Measurements from ENCODE around the gene TRIM52. TPM values are rescaled to one million over a fixed set of nuclear protein-coding genes. Genes with fewer than 3 reads are reported as not detected.

TRIM52 gene
- total and polyA plus RNA-seq, 2 of the 13 experiments (the other 11 are each of a cell fraction or from before 2014, with no cell fraction given) = 7.2 to 11.6 TPM

DNA sequence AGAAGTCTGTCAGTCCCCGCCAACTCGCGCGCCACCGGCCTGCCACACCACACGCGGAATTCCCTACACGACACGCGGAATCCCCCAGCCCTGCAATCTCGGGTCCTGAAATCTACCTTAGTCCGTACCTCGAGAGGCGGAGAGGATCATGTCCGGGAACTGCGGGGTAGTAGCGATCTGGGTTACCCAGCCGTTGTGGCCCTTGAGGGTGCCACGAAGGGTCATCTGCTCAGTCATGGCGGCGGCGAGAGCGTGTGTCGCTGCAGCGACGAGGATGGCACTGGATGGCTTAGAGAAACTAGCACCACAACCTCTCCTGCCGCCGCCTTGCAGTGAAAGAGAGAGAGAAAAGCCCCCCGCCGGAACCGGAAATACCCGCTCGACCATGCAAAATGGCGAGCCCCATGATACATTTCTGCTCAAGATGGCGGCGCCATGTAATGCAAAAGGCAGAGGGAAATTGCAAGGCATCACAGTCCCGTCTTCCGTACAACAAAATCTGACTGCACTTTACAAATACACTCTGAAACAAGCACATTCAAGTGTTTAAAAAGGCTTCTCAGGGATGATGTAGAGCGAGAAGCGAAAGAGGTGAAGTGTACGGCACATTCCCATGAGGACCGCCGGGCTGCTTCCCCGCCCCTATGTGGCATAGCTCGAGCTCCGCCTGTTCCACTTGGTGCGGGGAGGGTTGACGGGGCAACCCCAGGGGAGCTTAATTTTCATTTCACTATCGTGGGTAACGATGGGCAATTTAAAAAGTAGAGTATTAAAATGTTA is 17.2 kb downstream of the TRIM52 start, which contains the start of gene RACK1 (continued):
- TF ChIP-seq, protein P1, sequence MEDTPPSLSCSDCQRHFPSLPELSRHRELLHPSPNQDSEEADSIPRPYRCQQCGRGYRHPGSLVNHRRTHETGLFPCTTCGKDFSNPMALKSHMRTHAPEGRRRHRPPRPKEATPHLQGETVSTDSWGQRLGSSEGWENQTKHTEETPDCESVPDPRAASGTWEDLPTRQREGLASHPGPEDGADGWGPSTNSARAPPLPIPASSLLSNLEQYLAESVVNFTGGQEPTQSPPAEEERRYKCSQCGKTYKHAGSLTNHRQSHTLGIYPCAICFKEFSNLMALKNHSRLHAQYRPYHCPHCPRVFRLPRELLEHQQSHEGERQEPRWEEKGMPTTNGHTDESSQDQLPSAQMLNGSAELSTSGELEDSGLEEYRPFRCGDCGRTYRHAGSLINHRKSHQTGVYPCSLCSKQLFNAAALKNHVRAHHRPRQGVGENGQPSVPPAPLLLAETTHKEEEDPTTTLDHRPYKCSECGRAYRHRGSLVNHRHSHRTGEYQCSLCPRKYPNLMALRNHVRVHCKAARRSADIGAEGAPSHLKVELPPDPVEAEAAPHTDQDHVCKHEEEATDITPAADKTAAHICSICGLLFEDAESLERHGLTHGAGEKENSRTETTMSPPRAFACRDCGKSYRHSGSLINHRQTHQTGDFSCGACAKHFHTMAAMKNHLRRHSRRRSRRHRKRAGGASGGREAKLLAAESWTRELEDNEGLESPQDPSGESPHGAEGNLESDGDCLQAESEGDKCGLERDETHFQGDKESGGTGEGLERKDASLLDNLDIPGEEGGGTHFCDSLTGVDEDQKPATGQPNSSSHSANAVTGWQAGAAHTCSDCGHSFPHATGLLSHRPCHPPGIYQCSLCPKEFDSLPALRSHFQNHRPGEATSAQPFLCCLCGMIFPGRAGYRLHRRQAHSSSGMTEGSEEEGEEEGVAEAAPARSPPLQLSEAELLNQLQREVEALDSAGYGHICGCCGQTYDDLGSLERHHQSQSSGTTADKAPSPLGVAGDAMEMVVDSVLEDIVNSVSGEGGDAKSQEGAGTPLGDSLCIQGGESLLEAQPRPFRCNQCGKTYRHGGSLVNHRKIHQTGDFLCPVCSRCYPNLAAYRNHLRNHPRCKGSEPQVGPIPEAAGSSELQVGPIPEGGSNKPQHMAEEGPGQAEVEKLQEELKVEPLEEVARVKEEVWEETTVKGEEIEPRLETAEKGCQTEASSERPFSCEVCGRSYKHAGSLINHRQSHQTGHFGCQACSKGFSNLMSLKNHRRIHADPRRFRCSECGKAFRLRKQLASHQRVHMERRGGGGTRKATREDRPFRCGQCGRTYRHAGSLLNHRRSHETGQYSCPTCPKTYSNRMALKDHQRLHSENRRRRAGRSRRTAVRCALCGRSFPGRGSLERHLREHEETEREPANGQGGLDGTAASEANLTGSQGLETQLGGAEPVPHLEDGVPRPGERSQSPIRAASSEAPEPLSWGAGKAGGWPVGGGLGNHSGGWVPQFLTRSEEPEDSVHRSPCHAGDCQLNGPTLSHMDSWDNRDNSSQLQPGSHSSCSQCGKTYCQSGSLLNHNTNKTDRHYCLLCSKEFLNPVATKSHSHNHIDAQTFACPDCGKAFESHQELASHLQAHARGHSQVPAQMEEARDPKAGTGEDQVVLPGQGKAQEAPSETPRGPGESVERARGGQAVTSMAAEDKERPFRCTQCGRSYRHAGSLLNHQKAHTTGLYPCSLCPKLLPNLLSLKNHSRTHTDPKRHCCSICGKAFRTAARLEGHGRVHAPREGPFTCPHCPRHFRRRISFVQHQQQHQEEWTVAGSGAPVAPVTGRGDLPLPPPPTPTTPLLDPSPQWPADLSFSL (CRISPR knock-in tag; IDR thresholded peaks at IDR 0.05) = no peak
- TF ChIP-seq, protein P2, sequence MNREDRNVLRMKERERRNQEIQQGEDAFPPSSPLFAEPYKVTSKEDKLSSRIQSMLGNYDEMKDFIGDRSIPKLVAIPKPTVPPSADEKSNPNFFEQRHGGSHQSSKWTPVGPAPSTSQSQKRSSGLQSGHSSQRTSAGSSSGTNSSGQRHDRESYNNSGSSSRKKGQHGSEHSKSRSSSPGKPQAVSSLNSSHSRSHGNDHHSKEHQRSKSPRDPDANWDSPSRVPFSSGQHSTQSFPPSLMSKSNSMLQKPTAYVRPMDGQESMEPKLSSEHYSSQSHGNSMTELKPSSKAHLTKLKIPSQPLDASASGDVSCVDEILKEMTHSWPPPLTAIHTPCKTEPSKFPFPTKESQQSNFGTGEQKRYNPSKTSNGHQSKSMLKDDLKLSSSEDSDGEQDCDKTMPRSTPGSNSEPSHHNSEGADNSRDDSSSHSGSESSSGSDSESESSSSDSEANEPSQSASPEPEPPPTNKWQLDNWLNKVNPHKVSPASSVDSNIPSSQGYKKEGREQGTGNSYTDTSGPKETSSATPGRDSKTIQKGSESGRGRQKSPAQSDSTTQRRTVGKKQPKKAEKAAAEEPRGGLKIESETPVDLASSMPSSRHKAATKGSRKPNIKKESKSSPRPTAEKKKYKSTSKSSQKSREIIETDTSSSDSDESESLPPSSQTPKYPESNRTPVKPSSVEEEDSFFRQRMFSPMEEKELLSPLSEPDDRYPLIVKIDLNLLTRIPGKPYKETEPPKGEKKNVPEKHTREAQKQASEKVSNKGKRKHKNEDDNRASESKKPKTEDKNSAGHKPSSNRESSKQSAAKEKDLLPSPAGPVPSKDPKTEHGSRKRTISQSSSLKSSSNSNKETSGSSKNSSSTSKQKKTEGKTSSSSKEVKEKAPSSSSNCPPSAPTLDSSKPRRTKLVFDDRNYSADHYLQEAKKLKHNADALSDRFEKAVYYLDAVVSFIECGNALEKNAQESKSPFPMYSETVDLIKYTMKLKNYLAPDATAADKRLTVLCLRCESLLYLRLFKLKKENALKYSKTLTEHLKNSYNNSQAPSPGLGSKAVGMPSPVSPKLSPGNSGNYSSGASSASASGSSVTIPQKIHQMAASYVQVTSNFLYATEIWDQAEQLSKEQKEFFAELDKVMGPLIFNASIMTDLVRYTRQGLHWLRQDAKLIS (CRISPR knock-in tag; IDR thresholded peaks at IDR 0.05) = 0 out of 2 replicates have a peak, but pooled peaks have one; percentile 81
- TF ChIP-seq, protein P3, sequence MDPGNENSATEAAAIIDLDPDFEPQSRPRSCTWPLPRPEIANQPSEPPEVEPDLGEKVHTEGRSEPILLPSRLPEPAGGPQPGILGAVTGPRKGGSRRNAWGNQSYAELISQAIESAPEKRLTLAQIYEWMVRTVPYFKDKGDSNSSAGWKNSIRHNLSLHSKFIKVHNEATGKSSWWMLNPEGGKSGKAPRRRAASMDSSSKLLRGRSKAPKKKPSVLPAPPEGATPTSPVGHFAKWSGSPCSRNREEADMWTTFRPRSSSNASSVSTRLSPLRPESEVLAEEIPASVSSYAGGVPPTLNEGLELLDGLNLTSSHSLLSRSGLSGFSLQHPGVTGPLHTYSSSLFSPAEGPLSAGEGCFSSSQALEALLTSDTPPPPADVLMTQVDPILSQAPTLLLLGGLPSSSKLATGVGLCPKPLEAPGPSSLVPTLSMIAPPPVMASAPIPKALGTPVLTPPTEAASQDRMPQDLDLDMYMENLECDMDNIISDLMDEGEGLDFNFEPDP (CRISPR knock-in tag; conservative IDR thresholded peaks at IDR 0.05) = no peak
- TF ChIP-seq ELF4 (CRISPR knock-in tag; IDR thresholded peaks at IDR 0.05; ENCODE audit: borderline replicate concordance) (no peak), BRD4 (CRISPR knock-in tag; IDR thresholded peaks at IDR 0.05) (peak; percentile 88), TAF1 (CRISPR knock-in tag; IDR thresholded peaks at IDR 0.05) (peak; percentile 100), MXI1 (IDR thresholded peaks at IDR 0.05; ENCODE audit: borderline replicate concordance, low read depth, low read length) (peak; percentile 69; the same call in 1 of the 3 replicates), GATAD2A (CRISPR knock-in tag; IDR thresholded peaks at IDR 0.05) (no peak)
- TF ChIP-seq, protein P4, sequence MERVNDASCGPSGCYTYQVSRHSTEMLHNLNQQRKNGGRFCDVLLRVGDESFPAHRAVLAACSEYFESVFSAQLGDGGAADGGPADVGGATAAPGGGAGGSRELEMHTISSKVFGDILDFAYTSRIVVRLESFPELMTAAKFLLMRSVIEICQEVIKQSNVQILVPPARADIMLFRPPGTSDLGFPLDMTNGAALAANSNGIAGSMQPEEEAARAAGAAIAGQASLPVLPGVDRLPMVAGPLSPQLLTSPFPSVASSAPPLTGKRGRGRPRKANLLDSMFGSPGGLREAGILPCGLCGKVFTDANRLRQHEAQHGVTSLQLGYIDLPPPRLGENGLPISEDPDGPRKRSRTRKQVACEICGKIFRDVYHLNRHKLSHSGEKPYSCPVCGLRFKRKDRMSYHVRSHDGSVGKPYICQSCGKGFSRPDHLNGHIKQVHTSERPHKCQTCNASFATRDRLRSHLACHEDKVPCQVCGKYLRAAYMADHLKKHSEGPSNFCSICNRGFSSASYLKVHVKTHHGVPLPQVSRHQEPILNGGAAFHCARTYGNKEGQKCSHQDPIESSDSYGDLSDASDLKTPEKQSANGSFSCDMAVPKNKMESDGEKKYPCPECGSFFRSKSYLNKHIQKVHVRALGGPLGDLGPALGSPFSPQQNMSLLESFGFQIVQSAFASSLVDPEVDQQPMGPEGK (CRISPR knock-in tag; IDR thresholded peaks at IDR 0.05) = peak; percentile 35
- TF ChIP-seq, protein P5, sequence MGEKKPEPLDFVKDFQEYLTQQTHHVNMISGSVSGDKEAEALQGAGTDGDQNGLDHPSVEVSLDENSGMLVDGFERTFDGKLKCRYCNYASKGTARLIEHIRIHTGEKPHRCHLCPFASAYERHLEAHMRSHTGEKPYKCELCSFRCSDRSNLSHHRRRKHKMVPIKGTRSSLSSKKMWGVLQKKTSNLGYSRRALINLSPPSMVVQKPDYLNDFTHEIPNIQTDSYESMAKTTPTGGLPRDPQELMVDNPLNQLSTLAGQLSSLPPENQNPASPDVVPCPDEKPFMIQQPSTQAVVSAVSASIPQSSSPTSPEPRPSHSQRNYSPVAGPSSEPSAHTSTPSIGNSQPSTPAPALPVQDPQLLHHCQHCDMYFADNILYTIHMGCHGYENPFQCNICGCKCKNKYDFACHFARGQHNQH (CRISPR knock-in tag; IDR thresholded peaks at IDR 0.05) = peak; percentile 46; the same call in 1 of the 2 replicates
- TF ChIP-seq, protein P6, sequence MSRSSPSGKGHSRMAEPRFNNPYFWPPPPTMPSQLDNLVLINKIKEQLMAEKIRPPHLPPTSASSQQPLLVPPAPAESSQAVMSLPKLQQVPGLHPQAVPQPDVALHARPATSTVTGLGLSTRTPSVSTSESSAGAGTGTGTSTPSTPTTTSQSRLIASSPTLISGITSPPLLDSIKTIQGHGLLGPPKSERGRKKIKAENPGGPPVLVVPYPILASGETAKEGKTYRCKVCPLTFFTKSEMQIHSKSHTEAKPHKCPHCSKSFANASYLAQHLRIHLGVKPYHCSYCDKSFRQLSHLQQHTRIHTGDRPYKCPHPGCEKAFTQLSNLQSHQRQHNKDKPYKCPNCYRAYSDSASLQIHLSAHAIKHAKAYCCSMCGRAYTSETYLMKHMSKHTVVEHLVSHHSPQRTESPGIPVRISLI (CRISPR knock-in tag; IDR thresholded peaks at IDR 0.05; ENCODE audit: borderline replicate concordance) = no peak

Measured in HepG2 (cell line).